Stimulated activated CD4-positive, alpha-beta T cell treated with anti-CD3 and anti-CD28 coated beads, Interleukin-12 subunit alpha, Interleukin-12 subunit beta, amount 100 ng/mL, for 48 hours (primary cell): Measurements from ENCODE around the gene FAM98A.

Source experiments
- DNase-seq, 3 donors: peaks; one replicate each; pipeline ENCODE4 v3.0.0-alpha.2; 2020; ENCODE audit warnings: low read depth in 2 of 3, low spot score in 1 of 3

FAM98A gene

GRCh38 chr2:33599175-33599942 lies at the start of gene FAM98A:
FAM98A (minus strand) TSS chr2:33599299; CDS start chr2:33599221, 78 bp downstream.
- peak; percentile 96 to 98 (median 98) for DNase-seq

- no peak for DNase-seq
Observed at GRCh38 chr2:33645861-33646260, 46.8 kb upstream of the FAM98A start.

- no peak for DNase-seq
Observed at GRCh38 chr2:33644215-33644614, 45.1 kb upstream of the FAM98A start.

GRCh38 chr2:33636001-33636400 lies 36.9 kb upstream of the FAM98A start:
- no peak for DNase-seq

- DNase-seq, result no peak
Observed at GRCh38 chr2:33634261-33634910, 35.3 kb upstream of the FAM98A start.

- no peak for DNase-seq
Observed at GRCh38 chr2:33633315-33633714, 34.2 kb upstream of the FAM98A start.

GRCh38 chr2:33632831-33633230 lies 33.7 kb upstream of the FAM98A start:
- no peak for DNase-seq

- no peak for DNase-seq
Observed at GRCh38 chr2:33628031-33628827, 29.1 kb upstream of the FAM98A start.

GRCh38 chr2:33619028-33619427 lies 19.9 kb upstream of the FAM98A start:
- DNase-seq, result no peak

- DNase-seq, result no peak
Observed at GRCh38 chr2:33617989-33618388, 18.9 kb upstream of the FAM98A start.

GRCh38 chr2:33617401-33617800 lies 18.3 kb upstream of the FAM98A start:
- DNase-seq, result no peak

GRCh38 chr2:33616873-33617272 lies 17.8 kb upstream of the FAM98A start:
- no peak for DNase-seq

- DNase-seq, result no peak
Observed at GRCh38 chr2:33614190-33614589, 15.1 kb upstream of the FAM98A start.

- no peak for DNase-seq
Observed at GRCh38 chr2:33607905-33608304, 8.8 kb upstream of the FAM98A start.

- no peak for DNase-seq
Observed at GRCh38 chr2:33607251-33607721, 8.2 kb upstream of the FAM98A start.

GRCh38 chr2:33606622-33607021 lies 7.5 kb upstream of the FAM98A start:
- DNase-seq, result no peak

GRCh38 chr2:33606100-33606499 lies 7.0 kb upstream of the FAM98A start:
- no peak for DNase-seq

GRCh38 chr2:33605056-33605455 lies 6.0 kb upstream of the FAM98A start:
- no peak for DNase-seq

GRCh38 chr2:33603416-33603815 lies 4.3 kb upstream of the FAM98A start:
- DNase-seq, result no peak

GRCh38 chr2:33602201-33602830 lies 3.2 kb upstream of the FAM98A start:
- no peak for DNase-seq

GRCh38 chr2:33599943-33600192 lies 769 bp upstream of the FAM98A start:
- DNase-seq, result no peak
